Measurements from ENCODE around the gene APBA2. TPM values are rescaled to one million over a fixed set of nuclear protein-coding genes. Genes with fewer than 3 reads are reported as not detected.

The APBA2 gene
- total RNA-seq, 4 donors from 2014 or later = 1.3 to 7.0 (median 2.4) TPM

GRCh38 chr15:29050870-29051269, 165.1 kb downstream of the APBA2 start:
- Histone ChIP-seq H3K4me3 (no peak overlapping the region), H3K36me3 (no peaks in the 10 kb centered on the region), H3K4me1 (no peaks in the 10 kb centered on the region), H3K27ac (no peak overlapping the region), H3K9me3 (peaks cover 4% of the 10 kb centered on the region), H3K27me3 (no peaks in the 10 kb centered on the region)
- DNase-seq (ENCODE audit: low spot score in 2 of 2) = no peak
- TF ChIP-seq POLR2A (IDR thresholded peaks at IDR 0.05) = no peak
- 57% methylated on average over 6 of the region's 6 CpGs for WGBS

GRCh38 chr15:29051422-29051821, 165.6 kb downstream of the APBA2 start:
- DNase-seq (ENCODE audit: low spot score in 2 of 2) = no peak
- Histone ChIP-seq H3K27me3 (no peaks in the 10 kb centered on the region), H3K36me3 (no peaks in the 10 kb centered on the region), H3K4me3 (no peak overlapping the region), H3K9me3 (peaks cover 4% of the 10 kb centered on the region), H3K4me1 (no peaks in the 10 kb centered on the region), H3K27ac (no peak overlapping the region)
- 51% methylated on average over 6 of the region's 6 CpGs for WGBS
- TF ChIP-seq CTCF (IDR thresholded peaks at IDR 0.05) (no peak), POLR2A (IDR thresholded peaks at IDR 0.05) (no peak), EP300 (IDR thresholded peaks at IDR 0.05) (no peak), POLR2AphosphoS5 (IDR thresholded peaks at IDR 0.05) (no peak)

- peaks cover 4% of the 10 kb centered on the region for H3K9me3 ChIP-seq
- H3K4me1 ChIP-seq = no peaks in the 10 kb centered on the region
- H3K27me3 ChIP-seq = no peaks in the 10 kb centered on the region
- no peak overlapping the region for H3K4me3 ChIP-seq
- H3K36me3 ChIP-seq = no peaks in the 10 kb centered on the region
- no peak overlapping the region for H3K27ac ChIP-seq
- no peak for TF ChIP-seq POLR2A (IDR thresholded peaks at IDR 0.05)
- no peak for TF ChIP-seq EP300 (IDR thresholded peaks at IDR 0.05)
- TF ChIP-seq CTCF (IDR thresholded peaks at IDR 0.05) = no peak
- no peak for TF ChIP-seq POLR2AphosphoS5 (IDR thresholded peaks at IDR 0.05)
- 96% methylated on average over 5 of the region's 8 CpGs for WGBS
- no peak for DNase-seq (ENCODE audit: low spot score in 2 of 2)
These were observed 167.2 kb downstream of the APBA2 start for GRCh38 chr15:29053006-29053405.

- Histone ChIP-seq H3K27ac (no peak overlapping the region), H3K4me1 (no peaks in the 10 kb centered on the region), H3K9me3 (peaks cover 4% of the 10 kb centered on the region), H3K4me3 (no peak overlapping the region), H3K27me3 (no peaks in the 10 kb centered on the region), H3K36me3 (no peaks in the 10 kb centered on the region)
- no peak for TF ChIP-seq CTCF (IDR thresholded peaks at IDR 0.05)
- no peak for TF ChIP-seq EP300 (IDR thresholded peaks at IDR 0.05)
- no peak for TF ChIP-seq POLR2AphosphoS5 (IDR thresholded peaks at IDR 0.05)
- no peak for TF ChIP-seq POLR2A (IDR thresholded peaks at IDR 0.05)
- WGBS = 95% methylated on average over 12 of the region's 18 CpGs
- no peak for DNase-seq (ENCODE audit: low spot score in 2 of 2)
These were observed 167.9 kb downstream of the APBA2 start for GRCh38 chr15:29053661-29054131.

GRCh38 chr15:29054171-29055045, 168.6 kb downstream of the APBA2 start:
- Histone ChIP-seq H3K36me3 (no peaks in the 10 kb centered on the region), H3K4me3 (no peak overlapping the region), H3K27me3 (no peaks in the 10 kb centered on the region), H3K4me1 (no peaks in the 10 kb centered on the region), H3K27ac (no peak overlapping the region), H3K9me3 (peaks cover 4% of the 10 kb centered on the region)
- WGBS = 93% methylated on average over 21 of the region's 34 CpGs
- DNase-seq (ENCODE audit: low spot score in 2 of 2) = no peak
- TF ChIP-seq CTCF (IDR thresholded peaks at IDR 0.05) (no peak), EP300 (IDR thresholded peaks at IDR 0.05) (no peak), POLR2A (IDR thresholded peaks at IDR 0.05) (no peak), POLR2AphosphoS5 (IDR thresholded peaks at IDR 0.05) (no peak)
